Measurements from ENCODE around the gene HDAC9. TPM values are rescaled to one million over a fixed set of nuclear protein-coding genes. Genes with fewer than 3 reads are reported as not detected.

HDAC9 gene
- total RNA-seq, 1 experiment from 2014 or later, result 7.7 TPM

DNA sequence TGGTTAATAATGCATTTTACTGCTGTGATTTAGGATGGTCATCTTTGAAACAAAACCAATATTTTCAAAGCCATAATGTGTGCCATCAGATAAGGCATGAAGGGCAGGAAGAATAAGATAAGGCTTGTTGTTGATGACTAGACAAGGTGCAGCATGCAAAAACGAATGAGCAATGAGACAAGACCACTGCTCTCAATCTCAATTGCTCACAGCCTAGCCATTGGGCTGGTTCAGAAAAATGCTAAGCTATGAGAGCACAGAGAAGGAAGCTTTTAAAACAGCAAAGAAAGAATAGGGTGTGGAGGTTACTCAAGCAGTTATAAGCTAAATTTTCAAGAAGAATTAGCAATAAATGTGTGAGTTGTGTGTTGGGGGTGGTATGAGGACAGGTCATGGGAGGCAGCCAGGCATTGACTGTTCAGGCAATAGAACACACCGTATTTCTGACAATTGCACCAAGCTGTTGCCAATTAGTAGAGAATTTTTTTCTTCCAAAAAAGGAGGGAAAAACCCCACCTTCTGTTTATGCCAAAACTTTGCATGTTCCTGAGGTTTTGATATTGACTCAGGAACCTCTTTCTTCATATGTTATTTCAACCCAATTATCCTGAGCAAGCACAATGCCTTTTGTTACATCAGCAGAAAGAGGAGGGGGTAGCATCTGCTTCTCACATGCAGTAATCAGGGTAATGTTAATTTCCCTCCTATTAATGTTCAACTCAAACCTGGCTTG lies 276.5 kb downstream of the HDAC9 start:
- WGBS (ENCODE audit: extremely low coverage, insufficient read length, low lambda C conversion rate), result no CpG with 5 or more reads among the region's 2 CpGs

More for the DNA sequence above, 276.5 kb downstream of the HDAC9 start:
- Histone ChIP-seq H4K5ac (ENCODE audit: insufficient read length, low read depth, low read length) (no peak overlapping the region), H2BK120ac (ENCODE audit: low read depth, low read length, poor library complexity, severe bottlenecking) (no peak overlapping the region), H3K23ac (ENCODE audit: insufficient read length, low read depth, low read length) (no peak overlapping the region), H3T11ph (ENCODE audit: low read length) (no peak overlapping the region), H4K8ac (replicated peaks; ENCODE audit: insufficient read length, low read depth, low read length) (no peak overlapping the region), H3K27ac (ENCODE audit: insufficient read length, low read depth, low read length) (no peak overlapping the region), H3K14ac (ENCODE audit: insufficient read depth, low read length) (no peak overlapping the region), H2AFZ (ENCODE audit: low read length) (no peak overlapping the region), H3K79me2 (ENCODE audit: insufficient read depth, low read length) (no peaks in the 10 kb centered on the region), H2BK20ac (ENCODE audit: low read depth, low read length, poor library complexity, severe bottlenecking) (no peak overlapping the region), H2BK12ac (ENCODE audit: insufficient read length, low read depth, low read length) (no peak overlapping the region), H3K23me2 (ENCODE audit: insufficient read length, low read depth, low read length, poor library complexity, severe bottlenecking) (no peaks in the 10 kb centered on the region), H2AK5ac (ENCODE audit: insufficient read length, low read length) (no peak overlapping the region), H3K4me2 (ENCODE audit: insufficient read depth, insufficient read length, low read length) (no peak overlapping the region), H3K56ac (ENCODE audit: insufficient read length, low read depth, low read length) (no peak overlapping the region), H3K9me3 (ENCODE audit: control insufficient read depth, low read depth, low read length) (no peaks in the 10 kb centered on the region), H3K79me1 (ENCODE audit: insufficient read depth, low read depth, low read length, poor library complexity, severe bottlenecking) (no peaks in the 10 kb centered on the region), H4K91ac (ENCODE audit: insufficient read length, low read depth, low read length) (no peak overlapping the region), H4K20me1 (ENCODE audit: control insufficient read depth, insufficient read depth, insufficient read length) (no peaks in the 10 kb centered on the region), H2BK15ac (ENCODE audit: low read depth, low read length) (no peak overlapping the region), H3K4me1 (ENCODE audit: insufficient read depth, low read length) (no peaks in the 10 kb centered on the region), H2BK5ac (ENCODE audit: insufficient read length, low read length) (no peak overlapping the region), H3K18ac (ENCODE audit: insufficient read length, low read depth, low read length) (no peak overlapping the region), H3K9ac (ENCODE audit: extremely low read depth, insufficient read length, low read length) (no peak overlapping the region), H3K4ac (ENCODE audit: low read depth, low read length) (no peak overlapping the region), H3K27me3 (ENCODE audit: insufficient read depth, low read length) (no peaks in the 10 kb centered on the region; the same call in 1 of the 2 replicates)
- Mint-ChIP-seq H3K9me3 (no peaks in the 10 kb centered on the region), H3K4me1 (peaks cover 5 to 12% of the 10 kb centered on the region in 2 experiments; a peak in 1 of 4 replicates), H3K4me3 (no peak overlapping the region), H3K27me3 (ENCODE audit: low read depth) (no peaks in the 10 kb centered on the region), H3K27ac (0 out of 7 replicates have a peak overlapping the region, but pooled peaks of 1 of the 3 experiments have one; percentile 25), H3K36me3 (ENCODE audit: insufficient read depth in 1 of 3, low read depth in 3 of 3) (no peaks in the 10 kb centered on the region)
- DNase-seq, result no peak
- TF ChIP-seq, protein P1, sequence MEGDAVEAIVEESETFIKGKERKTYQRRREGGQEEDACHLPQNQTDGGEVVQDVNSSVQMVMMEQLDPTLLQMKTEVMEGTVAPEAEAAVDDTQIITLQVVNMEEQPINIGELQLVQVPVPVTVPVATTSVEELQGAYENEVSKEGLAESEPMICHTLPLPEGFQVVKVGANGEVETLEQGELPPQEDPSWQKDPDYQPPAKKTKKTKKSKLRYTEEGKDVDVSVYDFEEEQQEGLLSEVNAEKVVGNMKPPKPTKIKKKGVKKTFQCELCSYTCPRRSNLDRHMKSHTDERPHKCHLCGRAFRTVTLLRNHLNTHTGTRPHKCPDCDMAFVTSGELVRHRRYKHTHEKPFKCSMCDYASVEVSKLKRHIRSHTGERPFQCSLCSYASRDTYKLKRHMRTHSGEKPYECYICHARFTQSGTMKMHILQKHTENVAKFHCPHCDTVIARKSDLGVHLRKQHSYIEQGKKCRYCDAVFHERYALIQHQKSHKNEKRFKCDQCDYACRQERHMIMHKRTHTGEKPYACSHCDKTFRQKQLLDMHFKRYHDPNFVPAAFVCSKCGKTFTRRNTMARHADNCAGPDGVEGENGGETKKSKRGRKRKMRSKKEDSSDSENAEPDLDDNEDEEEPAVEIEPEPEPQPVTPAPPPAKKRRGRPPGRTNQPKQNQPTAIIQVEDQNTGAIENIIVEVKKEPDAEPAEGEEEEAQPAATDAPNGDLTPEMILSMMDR (conservative IDR thresholded peaks at IDR 0.05), result no peak

All from H9 (cell line).